ENCODE measurements around the gene KCNS3.

DNA sequence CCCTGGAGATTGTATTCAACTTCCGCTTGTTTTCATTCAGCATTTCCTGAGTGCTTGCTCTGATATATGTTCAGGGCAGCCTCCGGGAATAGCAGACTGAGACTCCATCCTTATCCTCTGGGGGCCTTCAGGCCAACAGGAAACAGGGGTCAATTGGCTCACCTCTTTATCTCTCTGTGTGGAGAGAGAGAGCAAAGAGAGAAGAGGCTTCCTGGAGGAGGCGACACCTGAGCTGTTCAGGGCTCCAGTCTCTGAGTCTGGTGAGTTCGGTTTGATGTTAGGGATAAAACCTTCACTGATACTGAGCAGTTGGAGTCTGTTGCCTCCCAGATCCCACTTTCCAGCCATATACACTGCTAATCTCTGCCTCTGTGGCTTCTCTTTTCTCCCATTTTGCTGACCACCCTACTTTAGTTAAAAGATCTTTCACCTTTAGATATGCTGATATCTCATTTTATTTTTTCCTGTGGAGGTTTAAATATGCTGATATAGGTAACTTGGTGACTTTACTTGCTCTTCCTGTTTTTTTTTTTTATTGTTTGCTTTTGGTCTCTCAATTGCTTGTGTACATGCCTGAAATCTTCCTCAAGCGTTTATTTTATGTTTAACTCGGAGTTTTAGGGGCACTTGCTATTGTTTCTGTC is 56.9 kb downstream of the KCNS3 start:
- TF ChIP-seq CTCF (IDR thresholded peaks at IDR 0.05) = no peak
- TF ChIP-seq POLR2A (IDR thresholded peaks at IDR 0.05) = no peak
